Jurkat, Clone E6-1 (cell line): ENCODE measurements around the gene ARID5B. TPM values are rescaled to one million over a fixed set of nuclear protein-coding genes. Genes with fewer than 3 reads are reported as not detected.
"Not testable (repeated sequence)": the region's sequence is repeated elsewhere in the genome, so short reads cannot be mapped to it uniquely, and the experiment has no call there.

ENCODE experiments used
- DNase-seq: peaks from one replicate; pipeline ENCODE4 v3.0.0-alpha.2; 2011; ENCODE audit warnings: low read depth, low spot score
- H3K4me3 ChIP-seq: 2 replicates; pipeline ENCODE4 v1.5.1; 2011; ENCODE audit warnings: mild to moderate bottlenecking, low read length, control low read depth, moderate library complexity
- polyA plus RNA-seq: library from polyadenylated mRNA; unstranded; fragments of >200 nt; gene quantifications from one replicate; pipeline ENCODE4 v1.2.1, GENCODE V29; 2012; ENCODE audit warnings: missing spikeins; ENCODE audit not compliant: insufficient read length, insufficient read depth

ARID5B gene, protein sequence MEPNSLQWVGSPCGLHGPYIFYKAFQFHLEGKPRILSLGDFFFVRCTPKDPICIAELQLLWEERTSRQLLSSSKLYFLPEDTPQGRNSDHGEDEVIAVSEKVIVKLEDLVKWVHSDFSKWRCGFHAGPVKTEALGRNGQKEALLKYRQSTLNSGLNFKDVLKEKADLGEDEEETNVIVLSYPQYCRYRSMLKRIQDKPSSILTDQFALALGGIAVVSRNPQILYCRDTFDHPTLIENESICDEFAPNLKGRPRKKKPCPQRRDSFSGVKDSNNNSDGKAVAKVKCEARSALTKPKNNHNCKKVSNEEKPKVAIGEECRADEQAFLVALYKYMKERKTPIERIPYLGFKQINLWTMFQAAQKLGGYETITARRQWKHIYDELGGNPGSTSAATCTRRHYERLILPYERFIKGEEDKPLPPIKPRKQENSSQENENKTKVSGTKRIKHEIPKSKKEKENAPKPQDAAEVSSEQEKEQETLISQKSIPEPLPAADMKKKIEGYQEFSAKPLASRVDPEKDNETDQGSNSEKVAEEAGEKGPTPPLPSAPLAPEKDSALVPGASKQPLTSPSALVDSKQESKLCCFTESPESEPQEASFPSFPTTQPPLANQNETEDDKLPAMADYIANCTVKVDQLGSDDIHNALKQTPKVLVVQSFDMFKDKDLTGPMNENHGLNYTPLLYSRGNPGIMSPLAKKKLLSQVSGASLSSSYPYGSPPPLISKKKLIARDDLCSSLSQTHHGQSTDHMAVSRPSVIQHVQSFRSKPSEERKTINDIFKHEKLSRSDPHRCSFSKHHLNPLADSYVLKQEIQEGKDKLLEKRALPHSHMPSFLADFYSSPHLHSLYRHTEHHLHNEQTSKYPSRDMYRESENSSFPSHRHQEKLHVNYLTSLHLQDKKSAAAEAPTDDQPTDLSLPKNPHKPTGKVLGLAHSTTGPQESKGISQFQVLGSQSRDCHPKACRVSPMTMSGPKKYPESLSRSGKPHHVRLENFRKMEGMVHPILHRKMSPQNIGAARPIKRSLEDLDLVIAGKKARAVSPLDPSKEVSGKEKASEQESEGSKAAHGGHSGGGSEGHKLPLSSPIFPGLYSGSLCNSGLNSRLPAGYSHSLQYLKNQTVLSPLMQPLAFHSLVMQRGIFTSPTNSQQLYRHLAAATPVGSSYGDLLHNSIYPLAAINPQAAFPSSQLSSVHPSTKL
- polyA plus RNA-seq, result 14.5 TPM

DNA sequence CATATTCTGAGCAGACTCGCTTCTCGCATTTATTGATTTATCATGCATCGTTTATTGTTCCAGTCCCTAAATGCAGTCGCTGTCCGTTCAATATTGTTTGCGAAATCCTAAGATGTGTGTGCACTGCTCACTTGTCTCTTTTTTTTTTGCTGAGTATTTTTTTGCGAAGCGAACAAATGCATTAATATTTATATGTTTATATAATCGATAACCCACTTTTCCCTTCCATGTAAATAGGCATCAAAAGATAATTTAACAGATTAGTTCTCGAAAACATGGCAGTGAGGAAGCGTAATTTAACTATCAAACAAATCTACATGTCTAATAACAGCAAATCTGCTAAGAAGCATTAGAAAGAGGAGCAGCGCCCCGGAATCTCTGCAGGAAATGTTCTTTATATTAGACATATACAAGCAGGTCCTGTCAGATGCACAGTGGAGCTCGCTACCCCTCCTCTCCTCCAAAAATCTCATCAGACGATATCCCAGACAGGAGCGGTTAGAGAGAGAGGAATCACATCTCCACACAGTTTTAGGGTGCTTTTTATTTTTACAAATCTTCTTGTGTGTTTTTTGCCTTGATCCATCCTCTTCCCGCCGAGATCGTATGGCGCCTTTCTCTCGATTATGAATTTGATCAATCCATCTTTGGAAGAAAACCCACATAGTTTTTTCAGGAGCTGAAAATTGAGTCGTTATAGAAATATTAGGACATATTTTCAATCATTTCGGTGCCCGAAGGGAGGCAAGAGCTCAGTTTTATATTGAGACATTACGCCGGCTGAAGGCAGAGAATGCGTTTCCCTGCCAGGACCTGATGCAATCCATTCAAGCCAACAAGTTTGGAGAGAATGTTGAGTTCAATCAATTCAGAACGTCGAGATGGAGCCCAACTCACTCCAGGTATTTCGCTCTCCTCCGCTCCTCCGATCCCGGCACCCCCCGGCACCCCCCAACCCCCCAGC lies at the start of gene ARID5B:
Gene ARID5B (plus strand): TSS at position 871 of the 964 bp plus-strand sequence. CDS start 11 bp downstream, at position 882.
- DNase-seq, result peak; percentile 88
- H3K4me3 ChIP-seq, result peak within 1 kb of the TSS; percentile 88

DNA sequence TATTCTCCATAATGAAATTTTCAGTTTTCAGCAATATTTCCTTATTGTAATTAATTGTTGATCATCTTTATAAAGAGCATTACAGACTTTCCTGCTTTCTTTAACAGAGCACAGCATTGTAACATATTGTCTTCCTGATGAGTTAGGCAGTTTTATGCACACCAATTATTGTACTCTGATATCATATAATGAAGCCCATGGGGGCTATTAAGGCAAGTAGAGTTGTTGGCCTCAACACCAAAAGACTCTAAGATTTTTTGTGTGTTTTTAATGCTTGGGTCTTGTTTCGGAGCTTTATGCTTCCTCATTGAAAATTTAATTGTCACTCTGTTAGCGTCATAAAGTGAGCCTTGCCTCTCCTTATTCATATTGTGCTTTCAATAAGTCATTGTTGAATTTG lies 49.2 kb upstream of the ARID5B start:
- DNase-seq, result no peak
- H3K4me3 ChIP-seq, result no peak overlapping the region

DNA sequence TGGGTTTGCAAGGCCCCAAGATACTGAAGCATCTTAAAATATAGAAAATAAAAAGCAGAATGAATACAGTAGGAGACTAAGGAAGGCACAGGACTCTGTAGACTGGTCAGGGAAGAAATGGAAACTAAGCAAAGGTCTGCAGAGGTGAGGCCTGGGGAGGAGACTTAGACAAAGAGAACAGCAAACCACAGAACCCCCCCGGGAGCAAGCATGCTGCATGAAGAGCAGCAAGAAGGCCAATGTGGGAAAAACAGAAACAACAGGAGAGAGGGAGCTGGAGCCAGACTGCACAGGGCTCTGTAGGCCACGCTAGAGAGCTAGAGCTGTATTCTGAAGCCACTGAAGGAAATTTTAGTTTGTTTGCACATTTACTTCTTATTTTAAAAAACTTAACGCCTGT lies 45.7 kb upstream of the ARID5B start:
- no peak for DNase-seq

DNA sequence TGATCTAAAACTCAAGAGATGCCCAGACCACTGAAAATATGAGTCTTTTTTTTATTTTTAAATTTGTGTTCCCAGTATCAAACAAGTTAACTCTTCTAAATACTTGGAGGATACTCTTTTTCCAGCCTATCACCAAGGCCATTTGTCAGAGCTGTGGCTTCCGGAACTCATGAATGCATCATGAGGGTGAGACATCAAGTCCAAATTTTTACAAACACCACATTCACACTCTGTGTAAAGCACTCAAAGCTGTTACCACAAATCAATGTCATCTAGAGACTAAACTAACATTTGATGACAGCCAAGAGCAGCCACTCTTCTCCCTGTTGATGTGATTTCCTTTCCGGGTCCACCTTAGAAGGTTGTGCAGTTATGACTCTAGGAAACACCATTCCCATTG lies 43.8 kb upstream of the ARID5B start:
- DNase-seq, result no peak

More for the DNA sequence above, 45.7 kb upstream of the ARID5B start:
- no peak overlapping the region for H3K4me3 ChIP-seq

DNA sequence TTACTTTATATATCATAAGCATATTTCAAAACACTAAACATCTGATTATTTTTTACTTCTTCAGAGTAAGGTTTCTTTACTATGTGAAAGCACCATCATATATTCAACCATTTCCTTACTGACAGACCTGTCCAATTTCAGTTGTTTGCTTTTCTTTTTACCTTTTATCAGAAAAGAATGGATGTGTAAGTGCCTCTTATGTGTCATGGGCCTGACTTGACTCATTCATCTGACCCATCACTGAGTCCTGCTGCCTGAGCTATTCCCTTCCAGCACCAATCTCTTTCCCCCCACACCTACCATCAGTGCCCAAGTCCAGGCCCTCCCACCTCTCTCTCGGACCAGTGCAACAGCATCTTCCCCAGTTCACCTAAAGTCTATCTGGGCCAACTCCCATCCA lies 41.7 kb upstream of the ARID5B start:
- no peak overlapping the region for H3K4me3 ChIP-seq
- DNase-seq, result no peak

More for the DNA sequence above, 43.8 kb upstream of the ARID5B start:
- no peak overlapping the region for H3K4me3 ChIP-seq

DNA sequence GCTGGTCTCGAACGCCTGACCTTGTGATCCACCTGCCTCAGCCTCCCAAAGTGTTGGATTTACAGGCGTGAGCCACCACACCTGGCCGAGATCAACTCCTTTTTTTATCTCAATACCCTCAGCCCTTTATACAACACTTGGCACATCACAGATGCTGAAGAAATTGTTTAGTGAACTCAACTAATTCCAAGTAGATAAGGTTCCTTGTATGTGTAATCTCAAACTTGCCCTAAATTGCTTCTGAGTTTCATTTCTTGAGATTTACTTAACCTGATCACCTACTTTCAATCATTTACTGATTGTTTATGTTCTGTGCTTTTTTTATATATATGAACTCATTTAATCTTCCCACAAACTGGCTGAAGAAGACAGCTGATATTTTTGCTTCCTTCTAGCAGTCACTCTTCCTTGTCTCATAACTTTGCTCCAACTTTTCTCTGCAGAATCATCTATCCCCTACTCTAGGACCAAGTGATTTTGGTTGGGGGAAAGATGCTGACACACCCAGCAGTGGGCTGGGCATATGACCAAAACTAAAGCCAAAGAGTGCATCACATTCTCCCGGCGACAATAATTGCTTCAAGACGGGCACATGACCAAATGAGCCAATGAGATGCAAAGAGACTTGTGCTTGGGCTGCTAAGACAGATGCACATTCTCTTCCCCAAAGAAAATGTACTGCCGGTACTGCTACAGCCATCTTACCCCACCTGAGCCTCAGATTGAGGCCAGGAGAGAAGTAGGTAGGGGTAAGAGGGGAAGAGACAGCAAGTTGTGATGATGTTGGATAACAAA lies 40.3 kb upstream of the ARID5B start:
- DNase-seq, result no peak
- H3K4me3 ChIP-seq, result no peak overlapping the region

DNA sequence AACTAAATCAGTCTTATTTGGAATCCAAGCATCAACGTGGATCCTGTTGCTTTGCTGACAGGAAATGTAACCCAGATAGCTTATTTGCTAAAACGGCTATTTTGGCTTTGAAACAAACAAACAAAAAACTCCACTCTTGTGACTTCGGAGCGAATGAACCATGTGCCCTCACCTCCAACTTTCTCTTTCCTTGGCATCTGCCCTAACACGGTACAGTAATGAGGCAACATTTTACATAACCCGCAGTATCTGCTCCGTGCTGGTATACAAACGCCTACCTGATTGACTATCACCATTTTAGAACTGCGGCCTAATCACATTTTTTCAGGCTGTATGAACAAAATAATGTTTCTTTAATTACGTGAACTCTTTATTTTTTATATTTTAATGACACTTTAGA lies 37.5 kb upstream of the ARID5B start:
- no peak for DNase-seq
- no peak overlapping the region for H3K4me3 ChIP-seq

DNA sequence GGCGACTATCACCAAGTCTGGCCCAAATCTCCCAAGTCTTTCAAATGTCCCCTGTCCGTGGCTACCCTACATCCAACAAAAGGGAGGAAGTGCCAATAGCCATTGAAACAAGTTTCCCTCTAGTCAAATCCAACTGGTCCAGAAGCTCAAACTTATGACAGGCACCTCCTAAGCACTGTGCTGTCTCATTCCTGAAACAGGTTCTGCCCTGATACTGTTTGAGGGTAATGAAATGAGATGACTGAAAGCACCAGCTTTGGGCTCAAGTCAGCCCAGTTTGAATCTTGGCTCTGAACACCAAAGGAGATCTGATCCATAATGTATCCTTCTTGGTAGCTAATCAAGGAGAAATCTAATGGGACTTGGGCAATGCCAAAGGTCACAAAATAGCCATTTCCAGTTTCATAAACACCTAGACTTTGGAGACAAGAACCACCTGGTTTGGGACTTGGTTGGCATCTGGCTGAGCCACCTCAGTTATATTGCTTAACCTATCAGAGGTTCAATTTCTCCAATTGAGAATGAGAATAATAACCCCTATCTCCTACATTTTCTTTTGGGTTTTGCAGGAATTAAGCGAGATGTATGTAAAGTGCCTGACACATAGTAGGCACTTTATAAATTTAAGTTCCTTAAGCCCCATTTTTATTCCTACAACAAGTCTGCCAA lies 34.7 kb upstream of the ARID5B start:
- H3K4me3 ChIP-seq, result no peak overlapping the region

DNA sequence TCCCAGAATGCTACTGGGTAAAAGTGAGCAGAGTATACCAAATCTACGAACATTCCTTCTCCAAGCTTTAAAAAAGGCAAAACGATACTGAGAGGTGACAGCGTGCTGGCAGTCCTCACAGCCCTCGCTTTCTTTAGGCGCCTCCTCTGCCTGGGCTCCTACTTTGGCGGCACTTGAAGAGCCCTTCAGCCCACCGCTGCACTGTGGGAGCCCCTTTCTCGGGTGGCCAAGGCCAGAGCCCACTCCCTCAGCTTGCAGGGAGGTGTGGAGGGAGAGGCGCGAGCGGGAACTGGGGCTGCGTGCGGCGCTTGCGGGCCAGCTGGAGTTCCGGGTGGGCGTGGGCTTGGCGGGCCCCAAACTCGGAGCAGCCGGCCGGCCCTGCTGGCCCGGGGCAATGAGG lies 34.1 kb upstream of the ARID5B start:
- not testable (repeated sequence) for H3K4me3 ChIP-seq, DNase-seq

More for the DNA sequence above, 34.7 kb upstream of the ARID5B start:
- no peak for DNase-seq

DNA sequence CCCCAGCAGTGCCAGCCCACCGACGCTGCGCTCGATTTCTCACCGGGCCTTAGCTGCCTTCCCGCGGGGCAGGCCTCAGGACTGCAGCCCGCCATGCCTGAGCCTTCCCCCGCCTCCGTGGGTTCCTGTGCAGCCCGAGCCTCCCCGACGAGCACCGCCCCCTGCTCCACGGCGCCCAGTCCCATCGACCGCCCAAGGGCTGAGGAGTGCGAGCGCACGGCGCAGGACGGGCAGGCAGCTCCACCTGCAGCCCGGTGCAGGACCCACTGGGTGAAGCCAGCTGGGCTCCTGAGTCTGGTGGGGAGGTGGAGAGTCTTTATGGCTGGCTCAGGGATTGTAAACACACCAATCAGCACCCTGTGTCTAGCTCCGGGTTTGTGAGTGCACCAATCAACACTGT lies 33.7 kb upstream of the ARID5B start:
- DNase-seq, H3K4me3 ChIP-seq: not testable (repeated sequence)

DNA sequence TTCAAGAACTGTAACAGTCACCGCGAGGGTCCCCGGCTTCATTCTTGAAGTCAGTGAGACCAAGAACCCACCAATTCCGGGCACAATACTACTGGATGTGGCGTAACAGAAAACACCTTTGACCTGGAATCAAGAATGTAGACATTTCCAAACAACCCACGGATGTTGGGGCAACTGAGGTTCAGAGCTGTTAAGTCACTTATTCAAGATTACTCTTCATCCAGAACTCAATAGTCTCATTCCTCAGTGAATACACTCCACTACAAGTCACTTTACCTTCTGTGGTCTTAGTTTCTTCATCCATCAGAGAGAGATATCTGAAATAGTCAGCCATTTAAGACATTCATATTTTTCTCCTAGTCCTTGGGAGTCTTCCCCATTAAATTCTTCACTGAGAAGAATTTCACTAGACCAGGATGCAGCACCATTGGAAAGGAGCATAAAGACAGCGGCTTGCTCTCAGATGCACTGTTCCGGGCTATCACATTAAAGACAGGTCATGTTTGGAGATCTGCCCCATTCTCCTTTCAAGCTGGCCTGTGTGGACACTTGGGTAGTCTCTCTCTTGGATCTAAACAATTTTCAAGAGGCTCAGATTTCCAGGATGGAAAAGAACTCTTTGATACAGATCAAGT lies 32.3 kb upstream of the ARID5B start:
- H3K4me3 ChIP-seq, result peak overlapping the region; percentile 31
- DNase-seq, result peak; percentile 21

DNA sequence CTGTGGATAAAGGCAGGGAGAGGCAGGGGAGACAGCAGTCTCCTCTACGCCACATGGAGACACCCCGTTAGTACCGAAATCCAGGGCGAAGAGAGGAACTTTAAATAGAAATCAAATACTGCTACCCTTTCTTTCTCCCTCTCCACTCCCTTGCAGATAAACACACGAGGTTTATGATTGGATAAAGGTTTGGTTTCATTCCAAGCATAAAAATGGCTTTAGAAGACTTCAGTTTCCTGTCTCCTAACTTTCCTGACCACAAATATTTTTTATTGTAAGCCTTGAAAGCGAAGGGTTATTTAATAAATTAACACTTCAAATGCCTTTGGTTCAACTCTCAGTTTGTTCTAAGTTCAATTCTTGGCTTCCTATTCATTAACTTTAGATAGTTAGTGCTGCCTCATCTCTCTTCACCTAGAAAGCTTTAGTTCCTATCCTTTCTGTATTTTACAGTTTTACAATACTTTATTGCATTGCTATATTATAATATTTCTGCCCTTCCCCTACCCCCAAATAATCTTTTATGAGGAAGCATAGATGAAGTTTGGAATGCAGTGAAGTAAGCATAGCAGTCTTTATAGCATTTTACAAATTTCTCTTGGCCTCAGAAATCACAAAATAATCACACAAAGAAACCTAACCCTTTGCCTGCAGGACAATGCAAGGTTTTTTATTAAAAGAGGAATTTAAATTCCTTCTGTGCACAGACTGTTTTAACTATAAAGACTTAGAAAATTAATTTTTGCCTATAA lies 31.5 kb upstream of the ARID5B start:
- no peak for DNase-seq
- no peak overlapping the region for H3K4me3 ChIP-seq

DNA sequence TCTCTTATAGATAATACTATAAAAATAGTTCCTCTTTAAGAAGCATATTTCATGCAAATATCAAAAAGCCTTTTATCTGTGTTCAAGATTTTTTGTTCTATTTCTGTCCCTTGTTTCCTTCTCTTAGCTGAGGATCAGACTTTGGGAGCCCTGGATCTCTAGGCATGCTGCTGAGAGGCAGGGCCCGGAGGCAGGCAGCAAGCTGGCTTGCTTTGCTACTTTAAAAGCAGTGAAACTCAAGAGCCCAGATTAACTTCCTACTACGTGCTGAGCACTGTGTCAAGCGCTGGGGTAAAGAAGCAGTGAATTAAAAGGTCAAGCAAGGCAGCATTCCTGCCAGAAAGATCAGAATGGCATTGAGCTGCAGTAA lies 31.0 kb upstream of the ARID5B start:
- no peak for DNase-seq
- H3K4me3 ChIP-seq, result no peak overlapping the region

DNA sequence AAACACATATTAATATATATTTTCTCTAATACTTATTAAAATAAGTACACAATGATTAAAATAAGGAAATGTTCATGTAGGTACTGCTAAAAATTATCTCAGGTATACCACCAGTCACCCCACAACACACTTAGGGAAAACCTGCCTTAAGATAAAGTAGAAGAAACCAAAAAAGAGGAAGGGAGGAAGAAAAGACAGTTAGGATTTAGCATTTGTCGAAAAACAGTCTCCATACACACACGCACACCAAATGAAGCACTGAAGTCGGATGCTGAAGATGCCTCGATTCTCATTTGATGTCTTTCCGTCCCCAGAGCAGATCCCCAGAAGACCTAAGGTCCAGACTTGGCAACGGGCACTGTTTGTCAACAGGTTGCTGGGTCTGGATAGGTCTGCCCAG lies 30.0 kb upstream of the ARID5B start:
- no peak for DNase-seq
- no peak overlapping the region for H3K4me3 ChIP-seq

DNA sequence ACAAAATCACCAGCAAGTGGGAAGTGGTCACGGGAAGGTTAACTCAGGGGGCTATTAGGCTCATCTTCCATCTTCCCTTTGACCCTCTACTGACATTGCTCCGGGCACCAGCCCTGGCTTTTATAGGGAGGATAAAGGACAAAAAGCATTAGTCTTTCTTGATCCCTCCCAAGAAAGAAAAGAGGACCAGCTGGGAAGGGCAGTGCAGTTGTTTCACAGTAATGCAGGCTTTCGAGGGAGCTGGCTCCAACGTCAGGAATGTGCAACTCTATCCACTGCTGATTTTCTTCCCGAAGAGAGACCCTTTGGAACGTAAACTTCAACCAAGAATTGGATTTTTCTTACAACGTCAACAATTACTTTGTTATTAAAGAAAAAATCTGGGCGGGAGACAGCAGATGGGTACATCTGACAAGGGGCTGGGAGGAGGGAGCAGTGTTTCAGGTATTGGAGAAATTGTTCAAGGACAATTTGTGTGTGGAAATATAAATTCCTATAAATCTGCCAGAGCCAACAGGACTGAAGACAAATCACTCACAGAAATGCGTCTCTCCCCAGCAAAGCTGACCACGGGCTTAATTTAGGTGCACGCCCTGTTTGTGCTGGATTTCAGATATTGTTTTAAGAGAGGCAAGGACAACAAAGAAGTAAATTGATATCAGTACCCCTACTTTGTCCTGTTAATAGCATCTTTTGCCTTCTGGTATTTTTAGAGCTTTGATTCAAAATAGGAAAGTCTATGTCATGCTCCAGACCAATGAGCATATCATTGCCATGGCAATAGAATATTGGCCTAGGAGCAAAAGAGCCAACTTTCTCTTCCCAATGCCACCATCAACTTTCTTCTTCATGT lies 23.4 kb upstream of the ARID5B start:
- no peak overlapping the region for H3K4me3 ChIP-seq
- DNase-seq, result no peak
